GM13977 (cell line): ENCODE measurements around the gene ACSM3.
A peak's percentile ranks its signal among the peaks of the same experiment; 100 is the strongest.

ENCODE experiments used
- DNase-seq: peaks from one replicate; pipeline ENCODE4 v3.0.0; 2012; ENCODE audit warnings: low spot score
- in situ Hi-C: fragments of 300-500 bp; cut with MboI; formaldehyde crosslinking; loops from one replicate; pipeline ENCODE4 v1.12.0; 2022; ENCODE audit warnings: low sequenced_read_pairs, low pct_unique_long_range_greater_than_20kb, mixed read lengths, inconsistent platforms; ENCODE audit not compliant: unreplicated experiment
- TF ChIP-seq, protein P1 (sequence below): IDR thresholded peaks from 2 replicates; pipeline ENCODE4 v1.5.1; 2012; ENCODE audit warnings: mild to moderate bottlenecking, control low read depth; ENCODE audit not compliant: insufficient read depth; ENCODE audit errors: extremely low read depth, missing control alignments

ACSM3 gene

GRCh38 chr16:20734782-20735181 is 29.0 kb upstream of the ACSM3 start:
- in situ Hi-C loops = no loop called here
- no peak for DNase-seq
- TF ChIP-seq, protein P1, sequence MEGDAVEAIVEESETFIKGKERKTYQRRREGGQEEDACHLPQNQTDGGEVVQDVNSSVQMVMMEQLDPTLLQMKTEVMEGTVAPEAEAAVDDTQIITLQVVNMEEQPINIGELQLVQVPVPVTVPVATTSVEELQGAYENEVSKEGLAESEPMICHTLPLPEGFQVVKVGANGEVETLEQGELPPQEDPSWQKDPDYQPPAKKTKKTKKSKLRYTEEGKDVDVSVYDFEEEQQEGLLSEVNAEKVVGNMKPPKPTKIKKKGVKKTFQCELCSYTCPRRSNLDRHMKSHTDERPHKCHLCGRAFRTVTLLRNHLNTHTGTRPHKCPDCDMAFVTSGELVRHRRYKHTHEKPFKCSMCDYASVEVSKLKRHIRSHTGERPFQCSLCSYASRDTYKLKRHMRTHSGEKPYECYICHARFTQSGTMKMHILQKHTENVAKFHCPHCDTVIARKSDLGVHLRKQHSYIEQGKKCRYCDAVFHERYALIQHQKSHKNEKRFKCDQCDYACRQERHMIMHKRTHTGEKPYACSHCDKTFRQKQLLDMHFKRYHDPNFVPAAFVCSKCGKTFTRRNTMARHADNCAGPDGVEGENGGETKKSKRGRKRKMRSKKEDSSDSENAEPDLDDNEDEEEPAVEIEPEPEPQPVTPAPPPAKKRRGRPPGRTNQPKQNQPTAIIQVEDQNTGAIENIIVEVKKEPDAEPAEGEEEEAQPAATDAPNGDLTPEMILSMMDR = no peak

DNA sequence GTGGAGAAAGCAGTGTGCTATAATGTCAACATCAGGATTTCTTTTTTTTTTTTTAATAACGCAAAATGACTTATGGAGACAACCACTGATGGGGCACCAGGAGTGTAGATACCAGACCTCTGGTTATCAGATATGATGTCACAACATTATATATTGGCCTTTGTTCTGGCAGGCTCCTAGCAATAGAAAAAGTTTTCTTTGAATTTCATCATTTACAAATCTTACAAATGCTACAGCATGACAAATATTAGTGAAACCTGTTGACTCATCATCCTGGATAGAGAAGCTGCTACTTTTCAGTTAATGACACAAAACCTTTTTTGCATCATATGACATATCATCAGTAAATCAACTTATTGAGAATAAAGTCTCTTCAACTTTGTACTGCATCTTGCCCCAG is 28.3 kb upstream of the ACSM3 start:
- TF ChIP-seq, protein P1 = no peak
- DNase-seq = no peak
- in situ Hi-C loops = no loop called here

DNA sequence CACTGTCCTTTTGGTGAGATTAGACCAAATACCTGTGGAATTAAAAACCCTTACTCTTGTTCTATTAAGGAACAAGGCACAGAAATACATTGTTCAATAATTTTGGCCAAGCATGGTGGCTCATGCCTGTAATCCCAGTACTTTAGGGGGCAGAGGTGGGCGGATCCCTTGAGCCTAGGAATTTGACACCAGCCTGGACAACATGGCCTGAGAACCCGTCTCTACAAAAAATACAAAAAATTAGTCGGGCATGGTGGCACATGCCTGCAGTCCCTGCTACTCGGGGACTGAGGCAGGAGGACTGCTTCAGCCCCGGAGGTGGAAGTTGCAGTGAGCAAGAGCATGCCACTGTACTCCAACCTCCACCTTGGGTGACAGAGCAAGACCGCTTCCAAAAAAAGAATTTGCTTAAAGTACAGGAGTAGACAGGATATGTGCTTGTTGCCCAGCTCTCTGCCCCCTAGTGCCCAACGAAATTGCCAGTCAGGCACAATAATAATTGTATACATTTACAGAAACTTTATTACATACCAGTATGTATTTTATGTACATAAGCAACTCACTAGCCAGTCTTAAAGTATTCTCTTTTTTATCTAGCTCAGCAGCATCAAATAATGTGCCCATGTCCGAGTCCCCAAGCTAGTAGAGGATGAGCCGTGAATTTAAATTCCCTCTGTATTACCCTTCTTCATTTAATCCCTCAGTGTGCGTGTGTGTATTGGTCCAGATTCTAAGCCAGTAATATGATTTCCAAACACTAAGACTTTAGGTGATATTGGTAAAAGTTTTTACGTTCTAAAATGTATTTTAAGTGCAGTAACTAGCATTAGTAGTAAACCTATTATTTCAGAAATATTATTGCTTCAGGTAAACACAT is 23.6 kb upstream of the ACSM3 start:
- peak; percentile 17 for DNase-seq
- TF ChIP-seq, protein P1 = peak; percentile 44
- in situ Hi-C loops = no loop called here

GRCh38 chr16:20740901-20741521 is 22.8 kb upstream of the ACSM3 start:
- TF ChIP-seq, protein P1 = no peak
- DNase-seq = peak; percentile 88
- in situ Hi-C loops = no loop called here

DNA sequence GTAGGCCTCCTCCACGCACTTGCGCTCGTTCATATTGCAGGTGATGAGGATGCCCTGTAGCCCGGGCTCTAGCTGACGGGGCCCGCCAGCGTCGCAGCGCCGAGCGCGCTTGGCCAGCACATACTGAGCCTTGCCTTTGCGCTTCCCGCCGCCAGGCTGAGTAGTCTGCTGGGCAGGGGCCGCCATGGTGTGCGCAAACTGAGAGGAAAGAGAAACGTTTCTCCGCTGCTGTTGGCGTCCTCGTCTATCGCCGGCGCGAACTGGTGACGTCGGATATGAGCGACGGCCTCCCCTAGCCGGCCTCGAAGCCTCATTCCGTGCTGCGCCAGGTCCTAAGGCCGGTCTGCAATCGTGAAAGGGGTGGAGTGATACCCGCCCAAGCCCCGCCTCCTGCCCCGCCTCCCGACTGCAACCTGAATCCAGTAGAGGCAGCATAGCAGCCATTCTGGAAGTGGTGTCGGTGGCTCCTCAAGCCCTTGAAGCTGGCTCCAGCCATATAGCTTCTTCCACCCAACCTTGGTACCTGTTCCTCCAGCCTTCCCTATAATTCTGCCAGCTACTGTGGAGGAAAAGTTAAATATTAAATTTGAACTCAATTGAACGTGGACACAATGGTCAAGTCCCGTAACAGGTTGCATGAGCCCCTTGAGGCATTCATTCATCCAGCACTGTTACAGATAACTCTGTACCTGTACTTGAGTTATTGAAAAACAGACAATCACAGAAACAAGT is 22.1 kb upstream of the ACSM3 start, which contains the start of gene THUMPD1:
Gene THUMPD1 (minus strand): TSS at position 265 of the 732 bp plus-strand sequence. CDS start 79 bp downstream, at position 186.
- TF ChIP-seq, protein P1 = no peak
- peak; percentile 94 for DNase-seq
- in situ Hi-C loops = no loop called here

DNA sequence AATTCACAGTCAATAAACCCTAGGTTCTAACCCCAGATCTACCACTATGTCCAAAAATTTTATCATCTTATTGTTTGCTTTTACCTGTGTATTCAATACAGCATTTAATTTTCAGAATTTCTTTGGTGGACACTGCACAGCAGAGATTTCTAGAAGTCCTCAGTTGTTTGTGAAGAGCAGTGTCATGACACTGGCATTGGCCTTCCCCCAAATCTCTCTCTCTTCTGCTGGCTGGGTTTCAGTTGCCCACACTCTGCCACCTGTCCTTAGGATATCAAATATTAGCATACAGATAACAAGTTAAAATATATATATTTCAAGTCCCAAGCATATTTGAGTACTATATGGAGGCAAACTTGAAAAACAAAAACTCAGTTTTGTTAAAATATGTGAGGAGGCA is 20.2 kb upstream of the ACSM3 start:
- TF ChIP-seq, protein P1 = no peak
- in situ Hi-C loops = no loop called here
- DNase-seq = no peak
